A375 (cell line): ENCODE data around the gene MCOLN2. TPM values are rescaled to one million over a fixed set of nuclear protein-coding genes. Genes with fewer than 3 reads are reported as not detected.

Experiments
- total RNA-seq: library from RNA; depleted of rRNA; stranded (reverse); fragments of >200 nt; shearing (Covaris generic); gene quantifications from 2 replicates; pipeline ENCODE4 v1.2.3, GENCODE V29; 2014; rRNA removed

The MCOLN2 gene
- total RNA-seq: 11.4 and 14.6 TPM in 2 replicates

DNA sequence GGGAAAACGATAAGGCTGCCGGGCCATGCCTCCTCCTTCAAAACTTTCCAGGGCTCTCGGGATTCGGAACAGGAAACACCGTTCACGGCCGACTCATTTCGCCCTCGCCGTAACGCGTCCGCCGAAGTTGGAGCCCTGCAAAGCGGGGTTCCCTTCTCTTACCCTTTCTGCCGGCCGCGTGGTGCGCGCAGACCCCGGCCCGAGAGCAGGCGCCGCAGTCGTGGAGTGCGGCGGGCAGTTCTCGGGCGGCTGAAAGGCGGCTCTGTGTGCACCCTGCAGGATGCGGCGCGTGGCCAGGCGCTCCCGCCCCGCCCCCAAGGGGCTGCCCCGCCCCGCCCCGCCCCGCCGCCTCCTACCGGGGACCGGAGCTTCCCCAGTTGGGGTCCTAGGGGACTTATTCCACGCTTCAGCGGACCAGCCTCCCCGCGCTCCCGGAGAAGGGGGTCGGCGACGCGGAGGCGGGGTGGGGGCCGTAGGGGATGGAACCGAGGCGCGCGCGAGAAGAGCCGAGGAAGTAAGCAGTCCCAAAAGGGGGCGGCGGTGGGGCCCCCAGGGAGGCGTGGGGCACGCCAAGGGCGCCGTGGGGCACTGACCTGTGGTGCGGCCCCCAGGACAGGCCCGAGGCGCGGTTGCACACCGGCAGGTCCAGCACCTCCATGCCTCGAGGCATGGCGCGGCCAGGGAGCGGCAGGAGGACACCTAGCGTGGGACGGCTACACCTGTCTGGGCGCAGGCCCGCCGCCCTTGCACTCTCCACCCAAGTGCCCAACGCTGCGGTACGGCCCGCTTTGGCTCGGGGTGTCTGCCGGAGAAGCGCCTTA lies at the start of gene MCOLN2:
Gene MCOLN2, minus strand, starts transcription at position 268 of the 821 bp plus-strand sequence. Its CDS starts 241 bp downstream, at position 27.

DNA sequence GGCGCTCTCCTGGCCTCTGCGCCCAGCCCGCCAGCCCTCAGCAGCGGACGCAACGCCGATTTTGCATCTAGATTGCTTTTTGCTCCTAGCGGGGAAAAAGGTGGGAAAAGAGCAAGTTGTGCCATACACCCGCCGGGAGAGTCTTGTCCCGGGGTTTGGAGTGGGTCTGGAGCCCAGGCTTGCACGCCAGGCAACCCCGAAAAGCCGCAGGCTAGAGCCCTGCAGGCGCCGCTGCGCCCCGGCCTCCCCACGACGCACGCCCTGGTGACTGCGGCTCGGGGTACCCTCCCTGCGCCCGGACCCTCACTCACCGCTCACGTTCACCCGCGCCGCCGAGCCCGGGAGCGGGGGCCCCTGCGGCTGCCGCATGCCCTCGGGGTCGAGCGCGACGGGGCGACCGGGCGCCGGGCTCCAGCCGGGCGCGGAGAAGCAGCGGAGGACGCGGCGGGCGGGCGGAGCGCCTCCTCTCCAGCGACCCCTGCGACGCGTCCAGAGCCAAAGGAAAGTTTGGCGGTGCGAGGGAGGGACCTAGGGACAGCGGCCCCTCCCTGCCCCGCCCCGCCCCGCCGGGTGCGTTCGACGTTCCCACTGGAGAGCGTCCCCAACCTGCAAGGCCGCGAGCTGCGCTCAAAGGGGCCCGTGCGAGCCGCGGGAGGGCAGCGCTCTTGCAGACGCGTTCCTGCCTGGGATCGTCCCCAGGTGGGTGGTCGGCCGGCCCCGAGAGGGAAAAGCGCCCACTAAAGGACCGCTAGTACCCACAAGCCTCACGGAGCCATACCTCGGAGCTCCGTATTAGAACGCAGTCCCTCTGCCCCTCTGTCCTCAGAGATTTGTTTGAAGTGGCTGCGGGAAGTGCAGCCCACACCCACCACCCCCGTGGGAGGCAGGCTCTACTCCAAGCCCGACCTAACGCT lies 104.0 kb downstream of the MCOLN2 start, which contains the start of gene LPAR3:
Gene LPAR3, minus strand, starts transcription at position 502 of the 914 bp plus-strand sequence. CDS start 27,086 bp downstream, outside the sequence.

Other genes with a start within 250 kb of the MCOLN2 start
- gene LPAR3, start 103.9 kb downstream of the MCOLN2 start, total RNA-seq: 6.8 and 8.7 TPM in 2 replicates
- gene MCOLN3, start 51.4 kb upstream of the MCOLN2 start, total RNA-seq: 2.6 and 2.7 TPM in 2 replicates
- 2.0 and 2.5 TPM in 2 replicates for gene SYDE2, start 203.9 kb upstream of the MCOLN2 start, total RNA-seq